OCI-LY7 (cell line): ENCODE results near the gene DMD.

Experiments used
- EZH2phosphoT487 ChIP-seq: fragments of 200-600 bp; sonication (generic); IDR thresholded peaks from 2 replicates; pipeline ENCODE4 v1.6.1; 2018; ENCODE audit warnings: low read depth, borderline replicate concordance, mild to moderate bottlenecking, mixed run types, antibody characterized with exemption, low read length, moderate library complexity, mixed read lengths
- TF ChIP-seq, protein P1 (sequence below): fragments of 200-600 bp; sonication (generic); conservative IDR thresholded peaks from 2 replicates; pipeline ENCODE4 v1.5.1; 2014; ENCODE audit warnings: mild to moderate bottlenecking, antibody characterized with exemption, low read length, moderate library complexity, mixed read lengths

DNA sequence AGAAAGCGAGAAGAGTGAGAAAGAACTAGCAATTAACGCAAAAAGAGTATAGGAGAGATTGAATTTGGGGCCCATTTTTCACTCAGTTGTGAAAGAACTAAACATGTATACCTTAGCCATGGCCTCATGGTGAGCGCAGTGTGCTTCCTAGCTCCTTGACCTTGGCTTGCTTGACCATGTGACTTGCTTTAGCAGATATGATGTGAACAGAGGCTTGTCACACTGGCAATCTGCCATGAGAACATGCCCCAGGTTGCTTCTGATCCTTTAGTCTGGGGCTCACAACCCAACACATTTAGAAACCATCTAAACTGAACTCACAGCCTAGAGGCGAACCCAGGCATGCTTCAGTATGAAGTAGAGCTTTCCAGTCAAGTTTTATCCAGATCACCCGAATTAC, 1879.4 kb downstream of the DMD start:
- TF ChIP-seq, protein P1, sequence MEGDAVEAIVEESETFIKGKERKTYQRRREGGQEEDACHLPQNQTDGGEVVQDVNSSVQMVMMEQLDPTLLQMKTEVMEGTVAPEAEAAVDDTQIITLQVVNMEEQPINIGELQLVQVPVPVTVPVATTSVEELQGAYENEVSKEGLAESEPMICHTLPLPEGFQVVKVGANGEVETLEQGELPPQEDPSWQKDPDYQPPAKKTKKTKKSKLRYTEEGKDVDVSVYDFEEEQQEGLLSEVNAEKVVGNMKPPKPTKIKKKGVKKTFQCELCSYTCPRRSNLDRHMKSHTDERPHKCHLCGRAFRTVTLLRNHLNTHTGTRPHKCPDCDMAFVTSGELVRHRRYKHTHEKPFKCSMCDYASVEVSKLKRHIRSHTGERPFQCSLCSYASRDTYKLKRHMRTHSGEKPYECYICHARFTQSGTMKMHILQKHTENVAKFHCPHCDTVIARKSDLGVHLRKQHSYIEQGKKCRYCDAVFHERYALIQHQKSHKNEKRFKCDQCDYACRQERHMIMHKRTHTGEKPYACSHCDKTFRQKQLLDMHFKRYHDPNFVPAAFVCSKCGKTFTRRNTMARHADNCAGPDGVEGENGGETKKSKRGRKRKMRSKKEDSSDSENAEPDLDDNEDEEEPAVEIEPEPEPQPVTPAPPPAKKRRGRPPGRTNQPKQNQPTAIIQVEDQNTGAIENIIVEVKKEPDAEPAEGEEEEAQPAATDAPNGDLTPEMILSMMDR, result no peak
- TF ChIP-seq EZH2phosphoT487, result no peak
